Vagina (tissue), 2 donors: ENCODE data around the gene MRPL1.
"Not testable (repeated sequence)": the region's sequence is repeated elsewhere in the genome, so short reads cannot be mapped to it uniquely, and the experiment has no call there.

Experiments used
- CTCF ChIP-seq, 3 experiments: fragments of 450-650 bp in 2 of 3; fragments of 200-600 bp in 1 of 3; sonication (generic) in 1 of 3; IDR thresholded peaks; one replicate each; pipeline ENCODE4 v1.5.1; 2017 to 2019; ENCODE audit warnings: antibody characterized with exemption in 3 of 3, mild to moderate bottlenecking in 2 of 3, moderate library complexity in 2 of 3
- POLR2A ChIP-seq, 2 donors: fragments of 450-650 bp; IDR thresholded peaks; one replicate each; pipeline ENCODE4 v1.6.1; 2017; ENCODE audit warnings: antibody characterized with exemption in 2 of 2, mild to moderate bottlenecking in 2 of 2, moderate library complexity in 2 of 2
- POLR2AphosphoS5 ChIP-seq, 2 donors: sonication (generic); formaldehyde crosslinking; IDR thresholded peaks; one replicate each; pipeline ENCODE4 v1.9.0; 2017; ENCODE audit warnings: antibody characterized with exemption in 2 of 2, mild to moderate bottlenecking in 2 of 2, low read depth in 1 of 2; ENCODE audit not compliant: insufficient read depth in 1 of 2

- TF ChIP-seq CTCF (IDR thresholded peaks at IDR 0.05); POLR2A (IDR thresholded peaks at IDR 0.05); POLR2AphosphoS5 (IDR thresholded peaks at IDR 0.05; ENCODE audit: insufficient read depth in 1 of 2, low read depth in 1 of 2): not testable (repeated sequence)
Observed at GRCh38 chr4:77863341-77863740, 711 bp downstream of the MRPL1 start.
